T-helper 22 cell (primary cell): ENCODE results near the gene COBL.

Experiments
- DNase-seq: peaks from one replicate; pipeline ENCODE4 v3.0.0-alpha.2; 2020; ENCODE audit warnings: low read depth

The COBL gene

DNA sequence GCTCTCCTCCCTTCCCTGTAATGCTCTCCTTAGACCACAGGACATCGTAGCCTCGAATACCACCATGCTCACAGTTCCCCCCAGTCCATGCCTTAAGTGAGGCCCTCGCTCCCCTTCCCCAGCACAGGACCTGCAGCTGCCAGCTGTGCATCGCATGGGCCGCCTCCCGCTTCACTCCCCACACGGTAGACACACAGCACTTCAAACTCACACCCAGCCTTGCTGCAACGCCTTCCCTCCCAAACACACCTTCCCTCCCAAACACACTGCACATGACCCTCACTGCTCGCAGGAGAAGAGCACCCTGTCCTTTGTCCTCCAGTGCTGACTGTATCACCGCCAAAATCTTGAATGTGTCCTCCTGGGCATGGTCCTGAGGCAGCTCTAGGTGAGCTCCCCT, 42.6 kb downstream of the COBL start:
- no peak for DNase-seq

- no peak for DNase-seq
These were observed 43.2 kb downstream of the COBL start for GRCh38 chr7:51273360-51273759.

DNA sequence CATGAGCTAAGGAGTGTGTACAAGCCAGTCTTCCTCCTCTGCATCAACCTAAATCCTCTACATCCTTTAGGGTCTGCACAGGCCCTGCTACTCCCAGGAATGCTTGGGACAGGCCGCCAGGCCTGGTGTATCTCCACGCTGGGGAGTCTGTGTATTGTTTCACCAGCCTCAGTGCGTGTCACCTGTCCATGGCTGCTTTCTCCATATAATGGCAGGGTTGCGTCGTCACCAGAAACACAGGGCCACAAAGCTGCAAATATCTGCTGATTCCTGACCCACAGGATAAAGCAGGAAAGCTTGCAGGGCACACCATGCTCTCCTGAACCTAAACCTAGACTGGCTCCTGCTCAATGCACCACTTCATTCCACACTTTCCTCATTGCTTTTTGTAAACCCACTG, 45.6 kb downstream of the COBL start:
- no peak for DNase-seq

DNA sequence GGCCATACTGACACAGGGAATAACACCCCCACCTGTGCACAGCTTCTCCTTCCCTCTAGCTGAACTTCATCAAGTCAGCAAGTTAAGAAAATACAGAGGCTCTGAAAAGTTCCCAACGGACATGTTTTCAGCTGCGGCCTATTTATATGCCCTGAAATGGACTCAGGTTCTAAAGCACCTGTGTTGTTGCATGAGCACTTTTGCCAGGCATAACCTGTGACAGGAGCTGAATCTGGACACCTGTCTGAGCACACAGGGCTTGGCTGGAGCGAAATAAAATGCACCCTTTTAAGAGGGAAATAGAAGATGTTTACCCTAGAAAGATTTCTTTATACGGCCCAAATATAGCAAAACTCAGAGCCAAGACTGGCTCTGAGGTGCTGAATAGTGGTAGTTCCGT, 46.7 kb downstream of the COBL start:
- no peak for DNase-seq

- DNase-seq, result no peak
These were observed 47.3 kb downstream of the COBL start for GRCh38 chr7:51269321-51269720.

DNA sequence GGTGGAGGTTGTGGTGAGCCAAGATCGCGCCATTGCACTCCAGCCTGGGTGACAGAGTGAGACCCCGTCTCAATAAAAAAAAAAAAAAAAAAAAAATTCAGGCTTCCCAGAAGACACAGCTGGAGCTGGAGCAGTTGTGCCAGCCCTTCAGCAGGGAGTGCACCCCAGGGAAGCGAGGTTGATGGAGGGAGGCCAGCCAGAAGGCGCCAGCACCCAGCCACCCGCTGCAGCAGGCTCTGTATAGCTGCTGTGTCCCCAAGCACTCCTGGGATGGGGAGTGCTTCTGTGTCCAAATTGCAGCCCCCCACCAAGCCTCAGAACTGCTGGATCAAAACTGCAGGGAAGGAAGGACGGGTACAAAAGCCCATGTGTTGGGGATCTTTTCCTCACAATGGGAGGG, 47.8 kb downstream of the COBL start:
- DNase-seq, result no peak

GRCh38 chr7:51267169-51267568, 49.4 kb downstream of the COBL start:
- no peak for DNase-seq

DNA sequence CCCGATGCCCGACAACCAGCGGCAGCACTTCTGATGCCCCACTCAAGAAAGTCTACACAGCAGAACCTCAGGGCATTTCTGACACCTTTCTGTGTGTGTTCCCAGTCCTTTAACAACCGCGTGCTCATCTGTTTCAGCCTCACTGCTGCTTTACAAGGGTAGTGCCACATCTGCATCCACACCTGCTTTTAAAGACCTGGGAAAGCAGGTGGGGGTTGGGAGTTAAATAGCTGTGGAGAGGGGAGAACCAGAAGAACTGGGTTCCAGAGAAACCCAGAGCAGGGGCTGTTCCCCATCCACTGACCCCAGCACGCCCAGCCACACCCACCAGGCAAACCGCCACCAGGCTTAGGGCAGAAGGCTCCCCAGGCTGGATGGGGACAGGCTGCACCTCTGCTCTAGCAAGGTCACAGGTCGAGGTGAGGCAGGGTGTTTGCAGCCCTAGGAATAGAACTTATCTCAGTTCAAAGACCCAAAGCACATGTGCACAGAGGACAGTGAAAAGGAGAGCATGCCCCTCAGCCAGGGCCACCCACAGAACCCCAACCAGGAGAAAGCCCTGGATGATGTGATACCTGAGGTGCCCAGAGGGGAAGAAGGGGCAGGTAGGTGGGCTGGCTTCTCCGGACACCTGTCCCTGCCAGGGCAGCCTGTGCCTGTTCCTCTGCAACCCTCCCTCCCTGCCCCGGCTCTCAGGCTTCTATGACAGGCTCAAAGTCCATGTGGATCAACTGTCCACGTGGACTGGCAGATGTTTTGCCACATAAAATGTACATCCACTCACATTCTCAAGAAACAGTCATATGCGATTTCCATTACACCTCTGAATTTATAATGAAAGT, 51.3 kb downstream of the COBL start:
- no peak for DNase-seq

DNA sequence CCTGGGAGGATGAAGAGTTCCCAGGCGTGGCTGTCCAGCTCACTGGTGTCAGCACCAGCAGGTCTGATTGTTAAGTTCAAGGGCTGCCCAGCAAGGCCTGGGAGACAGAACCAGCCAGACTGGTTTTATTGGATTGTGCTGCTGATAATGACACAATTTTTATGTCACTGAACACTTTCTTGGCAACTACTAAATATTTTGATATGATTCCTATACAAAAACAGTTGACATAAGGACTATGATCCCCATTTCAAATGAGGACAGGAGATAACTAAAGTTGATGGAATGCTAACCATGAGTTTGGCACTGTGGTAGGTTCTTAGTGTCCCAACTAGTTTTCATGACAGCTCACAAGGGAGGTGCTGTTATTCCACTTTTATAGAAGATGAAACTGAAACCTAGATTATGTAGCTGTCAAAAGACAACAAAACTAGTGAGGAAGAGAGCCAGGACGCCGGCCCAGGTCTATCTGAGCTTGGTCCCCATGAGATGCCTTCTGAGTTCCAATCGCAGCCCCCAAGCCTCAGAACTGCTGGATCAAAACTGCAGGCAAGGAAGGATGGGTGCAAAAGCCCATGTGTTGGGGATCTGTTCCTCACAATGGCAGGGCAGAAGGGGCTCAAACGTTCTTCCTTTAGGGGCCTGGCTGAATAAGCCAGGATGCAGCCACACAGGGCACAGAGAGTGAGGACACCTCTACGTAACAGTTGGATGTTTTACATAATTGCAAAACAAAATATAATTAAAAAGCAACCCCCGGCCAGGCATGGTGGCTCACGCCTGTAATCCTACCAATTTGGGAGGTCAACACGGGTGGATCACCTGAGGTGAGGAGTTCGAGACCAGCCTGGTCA, 52.8 kb downstream of the COBL start:
- no peak for DNase-seq

DNA sequence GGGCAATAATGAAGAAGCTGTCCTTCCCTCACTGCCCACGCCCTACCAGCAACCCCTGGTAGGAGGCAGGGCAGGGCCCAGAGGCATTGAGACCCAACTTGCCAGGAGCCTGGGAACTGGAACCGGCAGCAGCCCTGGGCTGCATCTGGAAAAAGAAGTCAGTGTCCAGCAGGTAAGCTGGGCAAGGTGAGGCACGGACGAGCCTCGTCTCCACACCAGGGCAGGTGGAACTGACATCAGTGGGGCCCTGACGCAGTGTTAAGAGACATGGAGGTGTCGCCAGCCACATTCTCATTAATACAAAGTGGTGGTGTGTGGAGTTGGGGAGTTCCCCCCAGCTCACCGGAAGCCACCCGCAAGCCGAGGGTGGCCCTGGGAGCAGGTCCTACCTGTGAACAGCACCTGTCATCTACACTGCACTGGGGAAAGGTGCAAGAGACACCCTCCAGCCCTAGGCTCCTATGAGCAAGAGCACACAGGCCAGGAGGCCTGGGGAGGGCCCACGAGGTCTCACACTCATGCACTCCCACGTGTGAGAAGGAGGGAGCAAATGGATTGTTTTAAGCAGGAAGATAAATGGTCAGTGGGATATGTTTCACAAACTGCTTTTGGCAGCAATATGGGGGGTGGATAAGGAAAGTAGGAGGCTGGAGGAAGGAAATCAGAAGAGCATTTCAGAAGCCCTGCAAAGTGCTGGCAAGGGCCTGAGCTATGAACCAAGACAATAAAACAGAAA, 53.6 kb downstream of the COBL start:
- no peak for DNase-seq

GRCh38 chr7:51261950-51262795, 54.4 kb downstream of the COBL start:
- DNase-seq, result no peak

GRCh38 chr7:51261117-51261835, 55.3 kb downstream of the COBL start:
- DNase-seq, result no peak

DNA sequence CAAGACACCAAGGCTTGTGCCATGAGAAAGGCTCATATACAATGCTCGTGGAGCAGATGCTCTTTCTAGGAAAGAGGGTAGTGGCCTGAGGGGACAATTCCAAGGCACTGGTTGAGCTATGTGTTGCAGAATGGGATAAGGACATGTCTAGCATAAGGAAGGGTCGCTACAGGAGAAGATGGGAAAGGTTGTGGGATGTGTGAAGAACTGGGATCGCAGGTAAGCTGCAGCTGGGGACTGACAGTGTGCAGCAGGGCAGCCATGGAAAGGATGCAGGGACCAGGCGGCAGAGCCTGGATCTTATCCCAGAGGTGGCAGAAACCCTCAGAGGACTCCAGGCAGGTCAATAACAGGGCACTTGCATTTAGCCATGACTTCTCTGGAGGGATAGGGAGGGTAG, 56.1 kb downstream of the COBL start:
- no peak for DNase-seq

GRCh38 chr7:51259766-51260165, 56.8 kb downstream of the COBL start:
- no peak for DNase-seq

DNA sequence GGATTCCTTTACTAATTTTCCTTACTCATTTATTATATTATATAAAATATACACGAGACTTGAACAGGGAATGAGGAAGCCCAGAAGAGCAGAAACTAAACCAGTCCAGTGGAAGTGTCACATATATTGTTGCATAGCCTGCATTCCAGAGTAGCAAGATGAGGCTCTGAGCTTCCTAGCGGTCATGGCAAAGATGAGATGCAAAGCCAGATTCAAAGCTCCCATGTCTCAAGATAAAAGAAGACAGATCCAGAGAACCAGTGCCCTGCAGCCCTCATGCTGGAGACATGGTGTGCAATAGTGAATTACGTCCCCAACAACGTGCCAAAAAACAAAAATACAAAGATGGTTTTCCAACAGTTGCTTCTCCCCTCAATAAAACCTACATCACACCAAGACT, 59.7 kb downstream of the COBL start:
- DNase-seq, result no peak

DNA sequence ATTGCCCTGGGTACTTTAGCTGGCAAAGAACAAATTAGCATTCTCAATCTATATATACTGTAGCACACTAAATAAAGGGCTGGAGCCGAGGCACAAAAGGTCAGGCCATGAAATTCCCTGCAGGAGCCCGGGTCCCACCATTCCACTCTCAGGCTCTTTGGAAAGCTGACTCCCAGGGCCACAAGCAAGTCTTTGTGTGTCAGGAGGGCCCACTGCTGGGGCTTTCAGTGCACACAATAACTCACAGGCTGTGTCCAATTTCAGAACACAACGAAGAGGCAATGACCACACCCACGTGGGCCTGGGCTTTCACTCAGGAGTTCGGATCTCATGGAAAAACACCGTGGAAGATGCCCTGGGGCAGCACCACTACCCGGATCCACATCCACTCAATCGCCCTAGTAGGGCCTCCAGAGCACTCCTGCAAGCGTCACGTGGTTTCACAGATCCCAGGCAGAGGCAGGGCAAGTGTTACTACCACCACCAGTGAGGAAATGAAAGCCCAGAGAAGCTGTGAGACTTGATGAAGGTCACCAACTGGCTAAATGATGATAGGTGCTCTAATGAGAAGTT, 60.3 kb downstream of the COBL start:
- no peak for DNase-seq

GRCh38 chr7:51255536-51256208, 60.9 kb downstream of the COBL start:
- DNase-seq, result no peak

DNA sequence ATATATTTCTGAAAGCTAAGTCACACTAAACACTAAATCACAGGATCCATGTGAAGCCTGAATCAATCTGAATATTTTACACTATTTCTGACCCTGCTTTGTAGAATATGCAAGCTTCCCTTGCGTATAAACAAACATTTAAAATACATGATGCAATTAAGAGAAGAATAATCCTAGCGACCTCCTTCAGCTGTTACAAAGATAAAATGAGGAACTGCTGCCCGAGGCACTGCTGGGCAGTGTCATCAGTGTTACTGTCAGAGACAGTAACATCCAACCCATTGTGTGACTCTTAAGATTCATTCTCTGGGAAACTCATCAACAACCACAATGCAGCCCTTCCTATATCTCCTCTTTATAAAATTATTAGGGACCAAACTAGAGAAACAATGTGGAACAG, 61.6 kb downstream of the COBL start:
- DNase-seq, result no peak

DNA sequence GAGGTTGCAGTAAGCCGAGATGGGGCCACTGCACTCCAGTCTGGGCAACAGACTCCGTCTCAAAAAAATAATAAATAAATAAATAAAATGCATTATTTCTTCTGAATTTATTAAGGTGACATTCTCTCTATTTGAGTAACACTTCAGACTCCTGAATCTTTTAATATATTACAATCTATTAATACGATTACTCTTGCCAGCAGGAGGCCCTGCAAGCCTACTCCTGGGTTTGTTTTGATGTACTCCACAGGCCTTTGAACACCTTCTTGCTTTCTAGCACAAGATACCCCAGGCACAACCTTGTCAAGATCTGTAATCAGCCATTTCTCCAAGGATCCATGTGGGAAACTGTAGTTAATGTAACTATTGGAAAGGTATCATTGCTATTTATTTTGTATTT, 63.5 kb downstream of the COBL start:
- DNase-seq, result no peak

DNA sequence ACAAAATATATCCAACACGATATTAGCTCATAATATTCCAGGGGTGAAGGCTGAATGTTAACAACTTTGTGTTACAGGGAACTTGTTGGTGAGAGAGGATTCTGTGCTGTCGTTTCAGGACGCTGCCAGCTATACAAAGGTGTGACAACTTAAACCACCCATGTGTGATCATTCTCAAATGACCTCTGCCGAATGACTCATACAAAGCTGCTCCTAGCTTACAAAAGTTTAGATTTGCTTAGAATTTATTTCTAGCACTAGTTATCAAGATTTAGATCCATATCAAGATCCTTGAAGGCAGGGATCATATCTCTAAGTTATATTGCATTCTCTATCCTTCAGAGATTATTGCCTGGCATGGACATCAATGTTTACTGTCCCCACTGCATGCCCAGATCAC, 65.3 kb downstream of the COBL start:
- DNase-seq, result no peak
